ENCODE measurements around the gene UBA6.

DNA sequence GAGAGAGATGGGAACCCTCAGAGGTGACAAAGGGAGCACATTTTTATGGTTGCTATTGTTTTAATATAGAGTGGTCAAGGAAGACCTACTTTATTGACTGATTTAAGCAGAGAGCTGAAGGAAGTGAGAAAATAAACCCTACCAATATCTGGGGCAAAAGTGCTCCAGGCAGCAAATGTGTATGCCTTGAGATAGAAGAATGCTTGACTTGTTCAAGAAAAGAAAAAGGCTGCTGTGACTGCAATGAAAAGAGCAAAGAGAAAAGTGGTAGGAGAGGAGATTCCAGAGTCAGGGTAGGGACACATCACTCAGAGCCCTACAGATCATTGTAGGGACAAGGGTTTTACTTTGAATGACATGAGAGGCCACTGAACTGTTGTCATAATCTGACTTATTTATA lies 116.5 kb downstream of the UBA6 start:
- TF ChIP-seq ZNF274 (IDR thresholded peaks at IDR 0.05; ENCODE audit: low read depth, low read length) (no peak), SUZ12 (IDR thresholded peaks at IDR 0.05; ENCODE audit: extremely low read depth, insufficient read depth, insufficient read length) (no peak), YY1 (IDR thresholded peaks at IDR 0.05; ENCODE audit: insufficient read depth, insufficient read length) (no peak)

Measured in NT2/D1 (cell line).